Osteocyte (in vitro differentiated cells): ENCODE results near the gene RUNDC3A. TPM values are rescaled to one million over a fixed set of nuclear protein-coding genes. Genes with fewer than 3 reads are reported as not detected.

Source experiments
- DNase-seq: peaks from one replicate; pipeline ENCODE4 v3.0.0; 2021; ENCODE audit warnings: mixed read lengths; ENCODE audit not compliant: unreplicated experiment; ENCODE audit errors: extremely low spot score
- H3K27ac Mint-ChIP-seq: one replicate; pipeline ENCODE4 v1.8.0; 2021; ENCODE audit warnings: mild to moderate bottlenecking, mixed read lengths; ENCODE audit not compliant: unreplicated experiment
- H3K27me3 Mint-ChIP-seq: one replicate; pipeline ENCODE4 v1.8.0; 2021; ENCODE audit warnings: mixed read lengths; ENCODE audit not compliant: unreplicated experiment
- H3K36me3 Mint-ChIP-seq: one replicate; pipeline ENCODE4 v1.8.0; 2021; ENCODE audit warnings: mixed read lengths; ENCODE audit not compliant: unreplicated experiment
- H3K4me1 Mint-ChIP-seq: one replicate; pipeline ENCODE4 v1.8.0; 2021; ENCODE audit warnings: mixed read lengths; ENCODE audit not compliant: unreplicated experiment
- H3K4me3 Mint-ChIP-seq: one replicate; pipeline ENCODE4 v1.8.0; 2021; ENCODE audit warnings: mild to moderate bottlenecking, moderate library complexity, mixed read lengths; ENCODE audit not compliant: unreplicated experiment
- H3K9me3 Mint-ChIP-seq: one replicate; pipeline ENCODE4 v1.8.0; 2021; ENCODE audit warnings: mixed read lengths; ENCODE audit not compliant: unreplicated experiment
- CTCF ChIP-seq: fragments of 200-600 bp; sonication (generic); IDR thresholded peaks from 2 replicates; pipeline ENCODE4 v1.5.0; 2021; ENCODE audit warnings: antibody characterized with exemption, mild to moderate bottlenecking, moderate library complexity
- long read RNA-seq: library from polyadenylated mRNA; unstranded; transcript quantifications from one replicate; pipeline ENCODE4 v2.0.0, GENCODE V29; 2021
- total RNA-seq: library from RNA; stranded (reverse); gene quantifications from 2 replicates; pipeline ENCODE4 v1.2.1, GENCODE V29; 2021

The RUNDC3A gene
- total RNA-seq, result 0.38 and 0.60 TPM in 2 replicates
- long read RNA-seq, result 0 reads

- TF ChIP-seq CTCF, result no peak
- Mint-ChIP-seq H3K4me3 (peak within 1 kb of the TSS; percentile 63), H3K36me3 (no peaks in the 10 kb centered on the region), H3K9me3 (no peaks in the 10 kb centered on the region), H3K27me3 (peaks cover 34% of the 10 kb centered on the region), H3K27ac (no peak within 1 kb of the TSS), H3K4me1 (peaks cover 5% of the 10 kb centered on the region)
- DNase-seq, result peak; percentile 95
Observed at GRCh38 chr17:44308320-44308818, at the start of gene RUNDC3A. TSS of gene RUNDC3A (plus strand) at chr17:44308601. CDS start at chr17:44308833, 232 bp downstream.

GRCh38 chr17:44258811-44259351, 49.5 kb upstream of the RUNDC3A start:
- H3K36me3 Mint-ChIP-seq, result no peaks in the 10 kb centered on the region
- no peaks in the 10 kb centered on the region for H3K4me1 Mint-ChIP-seq
- H3K27me3 Mint-ChIP-seq, result peaks cover 23% of the 10 kb centered on the region
- no peak for TF ChIP-seq CTCF
- no peak overlapping the region for H3K27ac Mint-ChIP-seq
- H3K4me3 Mint-ChIP-seq, result no peak overlapping the region
- no peak for DNase-seq
- no peaks in the 10 kb centered on the region for H3K9me3 Mint-ChIP-seq

GRCh38 chr17:44260296-44260695, 48.1 kb upstream of the RUNDC3A start:
- Mint-ChIP-seq H3K27ac (no peak overlapping the region), H3K4me1 (no peaks in the 10 kb centered on the region), H3K36me3 (no peaks in the 10 kb centered on the region), H3K9me3 (no peaks in the 10 kb centered on the region), H3K4me3 (no peak overlapping the region), H3K27me3 (peaks cover 18% of the 10 kb centered on the region)
- DNase-seq, result no peak
- TF ChIP-seq CTCF, result no peak

GRCh38 chr17:44262654-44263225, 45.7 kb upstream of the RUNDC3A start:
- H3K36me3 Mint-ChIP-seq, result no peaks in the 10 kb centered on the region
- H3K27ac Mint-ChIP-seq, result no peak overlapping the region
- DNase-seq, result no peak
- TF ChIP-seq CTCF, result no peak
- no peaks in the 10 kb centered on the region for H3K9me3 Mint-ChIP-seq
- peaks cover 5% of the 10 kb centered on the region for H3K27me3 Mint-ChIP-seq
- no peak overlapping the region for H3K4me3 Mint-ChIP-seq
- H3K4me1 Mint-ChIP-seq, result no peaks in the 10 kb centered on the region

DNA sequence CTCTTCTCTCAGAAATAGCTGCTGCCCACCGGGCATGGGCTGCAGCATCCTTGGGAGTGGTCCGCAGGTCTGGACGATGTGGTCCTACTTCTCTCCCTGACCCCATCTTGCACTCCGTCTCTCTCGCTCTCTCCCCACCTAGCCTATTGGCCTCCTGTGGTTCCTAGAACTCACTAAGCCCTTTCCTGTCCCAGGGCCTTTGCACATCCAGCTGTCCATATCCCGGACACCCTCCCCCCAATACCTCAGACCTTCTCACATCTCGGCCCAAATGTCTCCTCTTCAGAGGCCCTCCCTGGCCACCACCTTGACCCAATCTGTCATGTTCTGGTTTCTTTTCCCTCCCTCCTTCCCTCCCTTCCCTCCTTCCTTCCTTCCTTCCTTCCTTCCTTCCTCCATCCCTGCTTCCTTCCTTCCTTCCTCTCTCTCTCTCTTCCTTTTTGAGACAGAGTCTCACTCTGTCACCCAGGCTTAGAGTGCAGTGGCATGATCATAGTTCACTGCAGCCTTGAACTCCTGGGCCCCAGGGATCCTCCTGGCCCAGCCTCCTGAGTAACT, 45.0 kb upstream of the RUNDC3A start:
- Mint-ChIP-seq H3K4me3 (no peak overlapping the region), H3K36me3 (no peaks in the 10 kb centered on the region), H3K27ac (no peak overlapping the region)

More for the DNA sequence above, 45.0 kb upstream of the RUNDC3A start:
- Mint-ChIP-seq H3K9me3 (no peaks in the 10 kb centered on the region), H3K4me1 (no peaks in the 10 kb centered on the region), H3K27me3 (peaks cover 6% of the 10 kb centered on the region)
- no peak for TF ChIP-seq CTCF
- no peak for DNase-seq
